Measurements from ENCODE around the gene TMEM198. TPM values are rescaled to one million over a fixed set of nuclear protein-coding genes. Genes with fewer than 3 reads are reported as not detected.

Gene TMEM198, protein sequence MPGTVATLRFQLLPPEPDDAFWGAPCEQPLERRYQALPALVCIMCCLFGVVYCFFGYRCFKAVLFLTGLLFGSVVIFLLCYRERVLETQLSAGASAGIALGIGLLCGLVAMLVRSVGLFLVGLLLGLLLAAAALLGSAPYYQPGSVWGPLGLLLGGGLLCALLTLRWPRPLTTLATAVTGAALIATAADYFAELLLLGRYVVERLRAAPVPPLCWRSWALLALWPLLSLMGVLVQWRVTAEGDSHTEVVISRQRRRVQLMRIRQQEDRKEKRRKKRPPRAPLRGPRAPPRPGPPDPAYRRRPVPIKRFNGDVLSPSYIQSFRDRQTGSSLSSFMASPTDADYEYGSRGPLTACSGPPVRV
- total RNA-seq, result 6.2 and 6.4 TPM in 2 replicates

DNA sequence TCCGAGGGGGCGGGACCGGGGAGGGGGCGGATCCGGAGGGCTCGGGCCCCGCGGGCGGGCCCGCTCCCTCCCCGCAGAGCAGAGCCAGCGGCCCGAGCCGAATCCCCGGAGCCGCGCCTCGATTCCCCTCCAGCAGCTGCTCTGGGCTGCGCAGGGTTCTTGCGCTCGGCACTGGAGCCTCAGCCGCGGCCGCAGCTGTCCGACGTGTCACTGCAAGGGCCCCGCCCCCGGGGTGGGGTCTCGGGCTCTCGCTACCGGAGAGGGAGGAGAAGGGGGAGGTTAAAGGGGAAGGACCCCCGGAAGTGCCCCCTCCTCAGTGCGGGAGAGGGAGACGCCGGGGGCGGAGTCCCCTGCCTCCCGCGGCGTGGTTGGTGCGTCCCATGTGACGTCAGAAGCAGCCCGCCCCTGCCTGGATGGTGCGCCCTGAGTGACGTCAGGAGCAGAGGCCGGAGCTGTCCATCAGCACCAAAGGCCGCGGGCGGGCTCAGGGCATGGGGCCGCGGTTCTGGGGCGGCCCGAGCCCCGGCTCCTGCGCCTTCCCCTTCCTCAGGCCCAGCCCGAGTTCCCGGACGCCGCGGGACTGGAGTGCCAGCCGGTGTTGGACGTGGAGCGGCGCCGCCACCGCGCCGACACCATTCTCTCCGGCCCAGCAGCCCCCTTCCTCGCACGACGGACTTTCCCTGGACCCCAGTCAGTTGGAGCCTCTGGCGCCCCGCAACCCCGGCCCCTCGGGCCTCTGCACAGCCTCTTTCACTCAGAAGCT, at the start of gene TMEM198, which contains the start of gene CHPF:
TSS of gene TMEM198 (plus strand) at position 433 of the 763 bp plus-strand sequence. CDS start 700 bp downstream, outside the sequence.
TSS of gene CHPF (minus strand) at position 214 of the 763 bp plus-strand sequence. CDS start 271 bp downstream, outside the sequence.

DNA sequence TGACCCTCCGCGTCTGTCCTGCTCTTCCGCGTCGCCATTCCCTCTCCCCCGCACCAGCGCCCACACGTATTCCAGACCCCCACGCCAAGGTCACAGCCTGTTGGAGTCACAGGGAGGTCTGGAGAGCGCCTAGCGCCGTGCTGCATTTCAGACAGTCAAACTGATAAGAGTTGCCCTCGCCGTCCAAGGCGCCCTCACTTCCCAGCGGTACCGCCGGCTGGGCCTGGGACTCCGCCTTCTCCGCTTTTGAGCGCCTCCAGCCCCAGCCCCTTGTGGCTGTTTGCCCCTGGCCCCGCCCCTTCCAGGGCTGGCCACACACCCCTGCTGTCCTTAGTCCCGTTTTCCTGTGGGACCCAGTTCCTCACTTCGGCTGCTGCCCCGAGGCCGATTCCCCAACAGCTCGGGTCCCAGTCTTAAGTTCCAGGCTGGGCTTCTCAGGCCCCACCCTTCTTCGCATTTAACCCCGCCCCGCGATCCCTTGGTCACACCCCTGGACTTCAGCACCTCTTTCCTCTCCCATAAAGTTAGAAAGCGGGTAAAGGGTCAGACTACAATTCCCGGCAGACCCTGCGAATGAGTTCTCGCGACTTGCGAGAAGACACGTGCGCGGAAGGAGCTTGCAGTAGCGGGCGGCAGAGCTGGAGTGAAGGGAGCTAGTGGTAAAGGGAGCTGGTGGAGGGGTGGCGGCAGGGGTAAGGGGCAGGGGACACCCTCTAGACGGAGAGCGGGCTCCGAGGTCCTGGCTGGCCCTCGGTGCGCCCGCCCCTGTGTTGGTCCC, 45.4 kb upstream of the TMEM198 start, which contains the start of gene GMPPA:
TSS of gene GMPPA (plus strand) at position 612 of the 778 bp plus-strand sequence. CDS start 1,085 bp downstream, outside the sequence.

DNA sequence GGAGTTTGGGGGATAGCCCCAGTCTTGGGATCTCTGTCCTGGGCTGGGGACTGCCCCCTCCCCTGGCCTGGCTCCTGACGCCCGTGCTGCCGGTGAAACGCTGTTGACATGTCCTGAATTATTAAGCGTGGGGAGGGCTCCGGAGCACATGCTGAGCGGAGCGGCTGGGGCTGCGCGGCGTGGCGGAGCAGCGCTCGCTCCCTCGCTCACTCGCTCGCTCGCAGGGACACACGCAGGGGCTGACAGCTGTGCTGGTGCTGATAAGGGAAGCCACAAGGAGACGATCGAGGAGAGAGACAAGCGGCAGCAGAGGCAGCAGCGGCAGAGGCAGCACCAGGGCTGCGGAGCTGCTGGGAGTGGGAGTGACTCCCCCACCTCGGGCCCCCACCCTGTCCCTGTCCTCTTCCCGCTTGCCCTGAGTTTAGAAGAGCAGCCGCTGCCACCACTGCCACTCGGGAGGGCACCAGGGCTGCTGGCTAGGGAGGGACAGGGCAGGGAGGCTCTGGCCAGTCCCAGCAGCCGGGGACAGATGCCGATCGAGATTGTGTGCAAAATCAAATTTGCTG, 29.5 kb upstream of the TMEM198 start, which contains the start of gene ASIC4:
TSS of gene ASIC4 (plus strand) at position 287 of the 566 bp plus-strand sequence. CDS start at position 530, 243 bp downstream.

DNA sequence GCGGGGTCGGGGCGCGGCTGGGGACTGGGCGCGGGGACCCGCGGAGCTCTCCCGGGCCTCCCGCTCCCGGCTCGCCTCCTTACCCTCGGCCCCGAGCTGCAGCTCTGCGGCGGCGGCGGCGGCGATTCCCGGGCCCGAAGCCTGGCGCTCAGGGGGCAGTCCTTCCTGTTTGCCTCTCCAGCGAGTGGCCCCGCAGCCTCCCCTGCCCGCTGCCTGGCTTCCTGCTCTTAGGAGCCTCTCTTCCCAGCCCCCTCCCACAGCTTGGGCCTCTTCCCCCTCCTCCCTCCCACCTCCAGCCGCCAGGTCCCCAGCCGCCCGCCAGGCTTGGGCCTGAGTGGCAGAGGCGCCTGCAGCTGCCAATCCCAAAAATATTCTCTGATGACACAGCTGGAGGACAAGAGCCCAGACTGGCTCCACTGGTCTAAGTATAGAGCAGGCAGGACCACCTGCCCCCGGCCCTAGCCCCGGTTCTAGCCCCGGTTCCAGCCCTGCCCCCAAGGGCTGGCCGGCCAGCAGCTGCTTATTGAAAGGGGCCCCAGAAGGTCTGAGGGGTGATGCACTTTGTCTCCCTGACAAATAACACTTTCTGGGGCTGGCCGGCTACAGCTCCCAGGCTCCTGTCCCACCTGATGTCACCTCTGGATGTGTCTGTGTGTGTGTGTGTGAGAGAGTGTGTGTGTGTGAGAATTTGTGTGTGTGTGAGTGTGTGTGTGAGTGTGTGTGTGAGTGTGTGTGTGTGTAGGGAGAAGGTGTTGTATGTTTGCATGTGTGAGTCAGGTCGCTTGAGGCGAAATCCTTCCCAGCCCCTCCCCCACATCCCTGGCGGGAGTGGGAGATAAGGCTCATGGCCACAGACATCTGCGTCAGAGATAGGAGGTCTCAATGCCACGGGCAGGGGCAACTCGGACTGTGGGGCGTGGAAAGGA, 27.7 kb downstream of the TMEM198 start, which contains the start of gene OBSL1:
TSS of gene OBSL1 (minus strand) at position 229 of the 926 bp plus-strand sequence. CDS start 307 bp downstream, outside the sequence.

DNA sequence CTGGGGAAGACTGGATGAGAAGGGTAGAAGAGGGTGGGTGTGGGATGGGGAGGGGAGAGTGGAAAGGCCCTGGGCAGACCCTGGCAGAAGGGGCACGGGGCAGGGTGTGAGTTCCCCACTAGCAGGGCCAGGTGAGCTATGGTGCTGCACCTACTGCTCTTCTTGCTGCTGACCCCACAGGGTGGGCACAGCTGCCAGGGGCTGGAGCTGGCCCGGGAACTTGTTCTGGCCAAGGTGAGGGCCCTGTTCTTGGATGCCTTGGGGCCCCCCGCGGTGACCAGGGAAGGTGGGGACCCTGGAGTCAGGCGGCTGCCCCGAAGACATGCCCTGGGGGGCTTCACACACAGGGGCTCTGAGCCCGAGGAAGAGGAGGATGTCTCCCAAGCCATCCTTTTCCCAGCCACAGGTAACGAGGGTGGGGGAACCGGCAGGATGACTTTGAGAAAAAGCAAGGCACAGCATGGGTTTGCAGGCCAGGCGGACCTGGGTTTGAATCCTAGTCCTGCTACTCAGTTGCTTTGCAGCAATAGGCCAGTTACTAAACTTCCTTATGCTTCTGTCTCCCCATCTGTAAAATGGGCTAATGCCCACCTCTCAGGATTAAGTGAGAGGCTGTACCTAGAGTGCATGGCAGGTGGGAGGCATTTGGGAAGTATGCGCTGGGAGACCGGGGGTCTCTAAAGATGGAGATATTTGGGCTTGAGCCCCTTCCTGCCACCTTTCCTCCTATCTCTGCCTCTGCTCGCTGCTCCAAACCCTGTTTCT, 28.6 kb downstream of the TMEM198 start, which contains the start of gene INHA:
TSS of gene INHA (plus strand) at position 74 of the 765 bp plus-strand sequence. CDS start at position 139, 65 bp downstream.

DNA sequence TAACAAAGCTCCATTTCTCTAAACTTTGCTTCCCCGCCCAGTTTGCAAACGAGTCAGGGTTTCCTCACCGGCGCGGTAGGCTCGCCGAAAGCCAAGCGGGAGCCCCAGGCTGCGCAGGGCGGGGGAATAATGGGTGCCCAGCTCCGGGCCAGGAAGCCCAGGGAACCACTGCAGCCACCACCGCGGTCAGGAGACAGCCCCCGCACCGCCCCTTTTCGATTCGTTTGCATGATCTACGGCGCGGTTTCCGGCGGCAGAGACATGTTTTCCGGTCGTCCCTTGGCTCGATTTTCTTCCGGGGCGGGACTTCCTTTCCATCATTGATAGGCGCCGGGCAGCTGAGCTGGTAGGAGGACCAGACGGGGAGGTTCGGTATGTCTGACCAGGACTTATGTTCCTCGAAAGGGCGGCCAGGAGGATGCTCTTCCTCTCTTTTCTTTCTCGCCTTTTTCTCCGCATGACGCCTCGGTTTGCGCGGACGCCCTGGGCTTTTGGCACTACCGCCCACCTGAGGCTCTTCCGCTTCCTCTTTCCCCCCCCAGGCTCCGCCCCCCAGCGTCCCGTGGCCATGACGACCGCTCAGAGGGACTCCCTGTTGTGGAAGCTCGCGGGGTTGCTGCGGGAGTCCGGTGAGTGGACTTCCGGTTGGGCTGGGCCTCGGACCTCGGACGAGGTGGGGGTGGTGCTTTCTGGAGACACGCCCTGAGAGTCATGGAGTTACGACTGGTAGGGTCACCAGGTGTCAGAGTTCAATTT, 53.9 kb downstream of the TMEM198 start, which contains the start of gene STK11IP:
TSS of gene STK11IP (plus strand) at position 306 of the 756 bp plus-strand sequence. CDS start at position 569, 263 bp downstream.

Other genes starting within 250 kb of the TMEM198 start
- gene PTPRN, start 234.6 kb upstream of the TMEM198 start, total RNA-seq, result 1.6 and 4.1 TPM in 2 replicates
- gene RESP18, start 211.3 kb upstream of the TMEM198 start, total RNA-seq, result not detected in 2 replicates
- gene DNPEP, start 156.1 kb upstream of the TMEM198 start, total RNA-seq, result 61.1 and 86.0 TPM in 2 replicates
- 3.2 and 7.0 TPM in 2 replicates for gene DES, start 125.7 kb upstream of the TMEM198 start, total RNA-seq
- gene SPEG, start 109.2 kb upstream of the TMEM198 start, total RNA-seq, result 8.5 and 10.5 TPM in 2 replicates
- 48.2 and 52.9 TPM in 2 replicates for gene GMPPA, start 45.1 kb upstream of the TMEM198 start, total RNA-seq
- gene ASIC4, start 29.5 kb upstream of the TMEM198 start, total RNA-seq, result not detected in 2 replicates
- 235 and 243 TPM in 2 replicates for gene CHPF, start 219 bp upstream of the TMEM198 start, total RNA-seq
- gene OBSL1, start 27.5 kb downstream of the TMEM198 start, total RNA-seq, result 111 and 117 TPM in 2 replicates
- 0.10 TPM in 1 of 2 replicates, not detected in the other for gene INHA, start 28.3 kb downstream of the TMEM198 start, total RNA-seq
- gene STK11IP, start 53.8 kb downstream of the TMEM198 start, total RNA-seq, result 10.6 and 16.8 TPM in 2 replicates
- gene SLC4A3, start 83.6 kb downstream of the TMEM198 start, total RNA-seq, result 8.8 and 9.4 TPM in 2 replicates

Measured in cardiac ventricle fibroblast (primary cell).